ENCODE measurements around the gene MYO5B. TPM values are rescaled to one million over a fixed set of nuclear protein-coding genes. Genes with fewer than 3 reads are reported as not detected.

Gene MYO5B
- polyA plus RNA-seq, 1 donor from 2014 or later, result 0.42 TPM

DNA sequence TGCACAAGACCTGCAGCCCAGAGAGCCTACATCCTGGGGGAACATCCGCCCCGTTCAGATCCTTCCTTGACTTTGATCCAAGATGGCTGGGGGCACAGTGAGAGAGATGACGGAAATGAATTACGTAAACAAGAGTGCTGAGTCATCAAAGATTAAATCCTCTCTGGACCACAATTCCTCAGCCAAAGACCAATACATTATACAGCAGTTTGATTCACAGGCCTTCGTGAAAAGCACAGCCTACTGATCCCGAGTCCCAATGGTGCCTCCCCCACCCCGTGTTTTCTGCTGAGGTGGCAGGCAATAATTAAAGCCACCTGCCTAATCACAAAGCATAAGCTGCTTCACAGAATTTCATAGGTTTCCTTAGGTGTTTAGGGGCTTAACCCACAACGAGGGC is 43.0 kb downstream of the MYO5B start:
- TF ChIP-seq, protein P1, sequence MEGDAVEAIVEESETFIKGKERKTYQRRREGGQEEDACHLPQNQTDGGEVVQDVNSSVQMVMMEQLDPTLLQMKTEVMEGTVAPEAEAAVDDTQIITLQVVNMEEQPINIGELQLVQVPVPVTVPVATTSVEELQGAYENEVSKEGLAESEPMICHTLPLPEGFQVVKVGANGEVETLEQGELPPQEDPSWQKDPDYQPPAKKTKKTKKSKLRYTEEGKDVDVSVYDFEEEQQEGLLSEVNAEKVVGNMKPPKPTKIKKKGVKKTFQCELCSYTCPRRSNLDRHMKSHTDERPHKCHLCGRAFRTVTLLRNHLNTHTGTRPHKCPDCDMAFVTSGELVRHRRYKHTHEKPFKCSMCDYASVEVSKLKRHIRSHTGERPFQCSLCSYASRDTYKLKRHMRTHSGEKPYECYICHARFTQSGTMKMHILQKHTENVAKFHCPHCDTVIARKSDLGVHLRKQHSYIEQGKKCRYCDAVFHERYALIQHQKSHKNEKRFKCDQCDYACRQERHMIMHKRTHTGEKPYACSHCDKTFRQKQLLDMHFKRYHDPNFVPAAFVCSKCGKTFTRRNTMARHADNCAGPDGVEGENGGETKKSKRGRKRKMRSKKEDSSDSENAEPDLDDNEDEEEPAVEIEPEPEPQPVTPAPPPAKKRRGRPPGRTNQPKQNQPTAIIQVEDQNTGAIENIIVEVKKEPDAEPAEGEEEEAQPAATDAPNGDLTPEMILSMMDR (IDR thresholded peaks at IDR 0.05; ENCODE audit: poor library complexity, severe bottlenecking), result no peak
- TF ChIP-seq TAF1 (IDR thresholded peaks at IDR 0.05; ENCODE audit: low read depth), result no peak
- TF ChIP-seq RAD21 (conservative IDR thresholded peaks at IDR 0.05), result no peak
- TF ChIP-seq EZH2 (IDR thresholded peaks at IDR 0.05; ENCODE audit: borderline replicate concordance, insufficient read depth, low read length, poor library complexity, severe bottlenecking), result no peak
- TF ChIP-seq SMC3 (conservative IDR thresholded peaks at IDR 0.05; ENCODE audit: poor library complexity), result no peak
- no peak for TF ChIP-seq EP300 (conservative IDR thresholded peaks at IDR 0.05; ENCODE audit: poor library complexity, severe bottlenecking)
- TF ChIP-seq MXI1 (conservative IDR thresholded peaks at IDR 0.05; ENCODE audit: poor library complexity, severe bottlenecking), result no peak
- TF ChIP-seq, protein P2, sequence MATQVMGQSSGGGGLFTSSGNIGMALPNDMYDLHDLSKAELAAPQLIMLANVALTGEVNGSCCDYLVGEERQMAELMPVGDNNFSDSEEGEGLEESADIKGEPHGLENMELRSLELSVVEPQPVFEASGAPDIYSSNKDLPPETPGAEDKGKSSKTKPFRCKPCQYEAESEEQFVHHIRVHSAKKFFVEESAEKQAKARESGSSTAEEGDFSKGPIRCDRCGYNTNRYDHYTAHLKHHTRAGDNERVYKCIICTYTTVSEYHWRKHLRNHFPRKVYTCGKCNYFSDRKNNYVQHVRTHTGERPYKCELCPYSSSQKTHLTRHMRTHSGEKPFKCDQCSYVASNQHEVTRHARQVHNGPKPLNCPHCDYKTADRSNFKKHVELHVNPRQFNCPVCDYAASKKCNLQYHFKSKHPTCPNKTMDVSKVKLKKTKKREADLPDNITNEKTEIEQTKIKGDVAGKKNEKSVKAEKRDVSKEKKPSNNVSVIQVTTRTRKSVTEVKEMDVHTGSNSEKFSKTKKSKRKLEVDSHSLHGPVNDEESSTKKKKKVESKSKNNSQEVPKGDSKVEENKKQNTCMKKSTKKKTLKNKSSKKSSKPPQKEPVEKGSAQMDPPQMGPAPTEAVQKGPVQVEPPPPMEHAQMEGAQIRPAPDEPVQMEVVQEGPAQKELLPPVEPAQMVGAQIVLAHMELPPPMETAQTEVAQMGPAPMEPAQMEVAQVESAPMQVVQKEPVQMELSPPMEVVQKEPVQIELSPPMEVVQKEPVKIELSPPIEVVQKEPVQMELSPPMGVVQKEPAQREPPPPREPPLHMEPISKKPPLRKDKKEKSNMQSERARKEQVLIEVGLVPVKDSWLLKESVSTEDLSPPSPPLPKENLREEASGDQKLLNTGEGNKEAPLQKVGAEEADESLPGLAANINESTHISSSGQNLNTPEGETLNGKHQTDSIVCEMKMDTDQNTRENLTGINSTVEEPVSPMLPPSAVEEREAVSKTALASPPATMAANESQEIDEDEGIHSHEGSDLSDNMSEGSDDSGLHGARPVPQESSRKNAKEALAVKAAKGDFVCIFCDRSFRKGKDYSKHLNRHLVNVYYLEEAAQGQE (IDR thresholded peaks at IDR 0.05; ENCODE audit: borderline replicate concordance), result no peak
- no peak for TF ChIP-seq POLR2AphosphoS5 (IDR thresholded peaks at IDR 0.05)
- Histone ChIP-seq H3K79me2 (replicated peaks; ENCODE audit: insufficient read depth, low read length) (no peaks in the 10 kb centered on the region), H2AFZ (ENCODE audit: low read depth, low read length) (no peak overlapping the region), H3F3A (ENCODE audit: insufficient read depth, low read length, poor library complexity, severe bottlenecking) (no peaks in the 10 kb centered on the region), H3K9me3 (ENCODE audit: low read length) (no peaks in the 10 kb centered on the region), H3K27ac (ENCODE audit: low read length) (no peak overlapping the region), H3K9me2 (ENCODE audit: insufficient read depth, low read length) (no peaks in the 10 kb centered on the region), H3K4me2 (ENCODE audit: low read length) (no peak overlapping the region), H4K20me1 (ENCODE audit: insufficient read depth) (no peaks in the 10 kb centered on the region), H3K27me3 (ENCODE audit: insufficient read depth, low read depth, low read length) (no peaks in the 10 kb centered on the region), H3K4me3 (ENCODE audit: low read length) (no peak overlapping the region), H3K36me3 (ENCODE audit: insufficient read depth, low read length) (no peaks in the 10 kb centered on the region), H3K9ac (ENCODE audit: low read length) (no peak overlapping the region)

DNA sequence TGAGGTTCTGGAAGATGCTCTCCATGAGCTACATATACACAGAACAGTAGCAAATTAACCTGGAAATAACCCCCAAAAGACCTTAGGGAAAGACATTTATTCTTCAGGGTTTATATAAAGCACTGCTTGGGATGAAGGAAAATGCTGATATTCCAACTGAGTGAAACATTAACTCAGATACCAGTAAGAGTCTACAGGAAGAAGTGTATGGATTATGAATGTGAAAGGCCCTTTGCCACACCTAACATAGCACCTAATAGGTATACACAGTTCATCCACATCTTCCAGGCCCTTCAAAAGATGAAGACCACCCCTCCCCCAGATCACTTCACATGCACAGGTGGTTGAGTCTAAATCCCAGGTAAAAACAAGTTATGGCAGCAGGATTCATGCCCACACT is 50.4 kb downstream of the MYO5B start:
- H3K9me3 ChIP-seq (ENCODE audit: low read length), result no peaks in the 10 kb centered on the region
- H3K4me3 ChIP-seq (ENCODE audit: low read length), result no peak overlapping the region
- no peak overlapping the region for H3K9ac ChIP-seq (ENCODE audit: low read length)
- H2AFZ ChIP-seq (ENCODE audit: low read depth, low read length), result no peak overlapping the region
- TF ChIP-seq, protein P1 (IDR thresholded peaks at IDR 0.05; ENCODE audit: poor library complexity, severe bottlenecking), result no peak
- TF ChIP-seq TAF1 (IDR thresholded peaks at IDR 0.05; ENCODE audit: low read depth), result no peak
- TF ChIP-seq MXI1 (conservative IDR thresholded peaks at IDR 0.05; ENCODE audit: poor library complexity, severe bottlenecking), result no peak
- TF ChIP-seq EP300 (conservative IDR thresholded peaks at IDR 0.05; ENCODE audit: poor library complexity, severe bottlenecking), result no peak
- no peak for TF ChIP-seq POLR2AphosphoS5 (IDR thresholded peaks at IDR 0.05)
- TF ChIP-seq RAD21 (conservative IDR thresholded peaks at IDR 0.05), result no peak
- no peak for TF ChIP-seq SMC3 (conservative IDR thresholded peaks at IDR 0.05; ENCODE audit: poor library complexity)
- TF ChIP-seq EZH2 (IDR thresholded peaks at IDR 0.05; ENCODE audit: borderline replicate concordance, insufficient read depth, low read length, poor library complexity, severe bottlenecking), result no peak
- TF ChIP-seq, protein P2 (IDR thresholded peaks at IDR 0.05; ENCODE audit: borderline replicate concordance), result no peak
- no peak overlapping the region for H3K4me2 ChIP-seq (ENCODE audit: low read length)
- H3F3A ChIP-seq (ENCODE audit: insufficient read depth, low read length, poor library complexity, severe bottlenecking), result no peaks in the 10 kb centered on the region
- no peak overlapping the region for H3K27ac ChIP-seq (ENCODE audit: low read length)
- no peaks in the 10 kb centered on the region for H3K9me2 ChIP-seq (ENCODE audit: insufficient read depth, low read length)
- no peaks in the 10 kb centered on the region for H4K20me1 ChIP-seq (ENCODE audit: insufficient read depth)
- no peaks in the 10 kb centered on the region for H3K79me2 ChIP-seq (replicated peaks; ENCODE audit: insufficient read depth, low read length)
- H3K36me3 ChIP-seq (ENCODE audit: insufficient read depth, low read length), result no peaks in the 10 kb centered on the region
- no peaks in the 10 kb centered on the region for H3K27me3 ChIP-seq (ENCODE audit: insufficient read depth, low read depth, low read length)
